ENCODE data around the gene CNIH2.
A peak's percentile ranks its signal among the peaks of the same experiment; 100 is the strongest.
"Not testable (repeated sequence)": the region's sequence is repeated elsewhere in the genome, so short reads cannot be mapped to it uniquely, and the experiment has no call there.

Gene CNIH2

GRCh38 chr11:66314561-66315497, 36.9 kb downstream of the CNIH2 start:
- no peak for DNase-seq (ENCODE audit: low read depth in 2 of 2)

GRCh38 chr11:66315498-66315885, 37.5 kb downstream of the CNIH2 start:
- no peak for DNase-seq (ENCODE audit: low read depth in 2 of 2)

- no peak for DNase-seq (ENCODE audit: low read depth in 2 of 2)
These were observed 38.2 kb downstream of the CNIH2 start for GRCh38 chr11:66315921-66316811.

- DNase-seq (ENCODE audit: low read depth in 2 of 2) = no peak
These were observed 38.9 kb downstream of the CNIH2 start, which contains the start of gene CD248 for GRCh38 chr11:66316849-66317251. Gene CD248 (minus strand): TSS chr11:66317044. CDS start chr11:66317027, 17 bp downstream.

- no peak for DNase-seq (ENCODE audit: low read depth in 2 of 2)
These were observed 39.3 kb downstream of the CNIH2 start for GRCh38 chr11:66317322-66317722.

- peak; percentile 53 to 61 for DNase-seq (ENCODE audit: low read depth in 2 of 2)
These were observed 40.0 kb downstream of the CNIH2 start for GRCh38 chr11:66317723-66318599.

- no peak for DNase-seq (ENCODE audit: low read depth in 2 of 2)
These were observed 40.6 kb downstream of the CNIH2 start for GRCh38 chr11:66318600-66318970.

GRCh38 chr11:66320289-66320688, 42.3 kb downstream of the CNIH2 start:
- not testable (repeated sequence) for DNase-seq (ENCODE audit: low read depth in 2 of 2)

GRCh38 chr11:66320748-66321147, 42.8 kb downstream of the CNIH2 start:
- not testable (repeated sequence) for DNase-seq (ENCODE audit: low read depth in 2 of 2)

GRCh38 chr11:66321606-66322005, 43.6 kb downstream of the CNIH2 start:
- no peak for DNase-seq (ENCODE audit: low read depth in 2 of 2)

GRCh38 chr11:66322732-66323427, 44.9 kb downstream of the CNIH2 start:
- DNase-seq (ENCODE audit: low read depth in 2 of 2) = no peak

- DNase-seq (ENCODE audit: low read depth in 2 of 2) = no peak
These were observed 45.7 kb downstream of the CNIH2 start for GRCh38 chr11:66323684-66324083.

- DNase-seq (ENCODE audit: low read depth in 2 of 2) = no peak
These were observed 46.7 kb downstream of the CNIH2 start for GRCh38 chr11:66324664-66325063.

- no peak for DNase-seq (ENCODE audit: low read depth in 2 of 2)
These were observed 47.3 kb downstream of the CNIH2 start for GRCh38 chr11:66325263-66325671.

GRCh38 chr11:66326261-66327111, 48.5 kb downstream of the CNIH2 start:
- no peak for DNase-seq (ENCODE audit: low read depth in 2 of 2)

GRCh38 chr11:66327171-66328030, 49.4 kb downstream of the CNIH2 start:
- DNase-seq (ENCODE audit: low read depth in 2 of 2) = no peak

- no peak for DNase-seq (ENCODE audit: low read depth in 2 of 2)
These were observed 50.0 kb downstream of the CNIH2 start for GRCh38 chr11:66328031-66328301.

GRCh38 chr11:66328302-66329144, 50.5 kb downstream of the CNIH2 start:
- DNase-seq (ENCODE audit: low read depth in 2 of 2) = peak; percentile 62
